Measurements from ENCODE around the gene ACOX1.

DNA sequence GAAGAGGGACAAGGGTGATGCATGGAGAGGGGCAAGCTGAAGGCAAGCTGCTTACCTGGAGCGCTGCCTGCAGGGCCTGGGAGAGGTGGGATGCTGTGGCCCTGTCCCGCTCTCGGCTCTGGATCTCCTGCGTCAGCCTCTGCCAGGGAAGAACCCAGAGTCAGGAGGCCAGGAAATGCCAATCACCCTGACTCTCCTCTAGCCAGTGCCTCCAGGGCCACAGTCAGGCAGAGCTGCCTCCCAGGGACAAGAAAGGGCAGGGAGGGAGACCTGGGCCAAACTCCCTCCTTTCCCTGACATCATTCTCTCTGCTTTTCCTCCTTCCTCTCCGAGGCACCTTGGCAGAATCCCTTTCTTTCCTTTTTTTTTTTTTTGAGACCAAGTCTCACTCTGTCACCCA is 33.0 kb upstream of the ACOX1 start:
- TF ChIP-seq, protein P1, sequence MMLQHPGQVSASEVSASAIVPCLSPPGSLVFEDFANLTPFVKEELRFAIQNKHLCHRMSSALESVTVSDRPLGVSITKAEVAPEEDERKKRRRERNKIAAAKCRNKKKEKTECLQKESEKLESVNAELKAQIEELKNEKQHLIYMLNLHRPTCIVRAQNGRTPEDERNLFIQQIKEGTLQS (CRISPR knock-in tag; conservative IDR thresholded peaks at IDR 0.05) = no peak
- TF ChIP-seq ATF2 (CRISPR knock-in tag; IDR thresholded peaks at IDR 0.05; ENCODE audit: borderline replicate concordance, low read depth) (no peak), CREM (CRISPR knock-in tag; IDR thresholded peaks at IDR 0.05) (no peak), ESRRA (CRISPR knock-in tag; IDR thresholded peaks at IDR 0.05; ENCODE audit: borderline replicate concordance) (no peak), MAX (CRISPR knock-in tag; IDR thresholded peaks at IDR 0.05) (no peak)

Data from WTC11 (cell line).